WTC11 (cell line): ENCODE results near the gene GSPT1. TPM values are rescaled to one million over a fixed set of nuclear protein-coding genes. Genes with fewer than 3 reads are reported as not detected.

Source experiments
- ATAC-seq: fragments of 200-7000 bp; cut with Tn5 transposase; 2 replicates; pipeline ENCODE4 v1.10.0; 2021; ENCODE audit warnings: mild to moderate bottlenecking, moderate library complexity
- CTCF ChIA-PET: fragments of 300-600 bp; sonication (Branson Sonifier 250); formaldehyde crosslinking; loops from one replicate; lab custom pipeline; 2021; ENCODE audit warnings: antibody characterized with exemption; lab: Charles Lee
- POLR2A ChIA-PET: fragments of 350-600 bp; sonication (Branson Sonifier 250); formaldehyde crosslinking; loops from one replicate; lab custom pipeline; 2021; ENCODE audit warnings: antibody characterized with exemption; lab: Charles Lee
- DNase-seq: peaks from one replicate; pipeline ENCODE4 v3.0.0; 2021; ENCODE audit warnings: low spot score
- H3K27ac Mint-ChIP-seq: 2 replicates; pipeline ENCODE4 v1.8.0; 2021; ENCODE audit warnings: mixed read lengths
- H3K27me3 Mint-ChIP-seq: 2 replicates; pipeline ENCODE4 v1.8.0; 2021; ENCODE audit warnings: low read depth, mild to moderate bottlenecking, moderate library complexity, mixed read lengths
- H3K36me3 Mint-ChIP-seq: 2 replicates; pipeline ENCODE4 v1.8.0; 2021; ENCODE audit warnings: mixed read lengths
- H3K4me1 Mint-ChIP-seq: 2 replicates; pipeline ENCODE4 v1.8.0; 2022; ENCODE audit warnings: mixed read lengths
- H3K4me3 Mint-ChIP-seq: 2 replicates; pipeline ENCODE4 v1.8.0; 2021; ENCODE audit warnings: mild to moderate bottlenecking, moderate library complexity, mixed read lengths
- H3K9me3 Mint-ChIP-seq: 2 replicates; pipeline ENCODE4 v1.8.0; 2021; ENCODE audit warnings: mixed read lengths
- ATF1 ChIP-seq: sonication (generic); formaldehyde crosslinking; IDR thresholded peaks from 2 replicates; pipeline ENCODE4 v1.8.1; 2023; ENCODE audit warnings: mild to moderate bottlenecking, moderate library complexity, missing genetic modification reagents
- ESRRA ChIP-seq: sonication (generic); formaldehyde crosslinking; IDR thresholded peaks from 2 replicates; pipeline ENCODE4 v1.8.1; 2022; ENCODE audit warnings: mild to moderate bottlenecking, missing genetic modification reagents, borderline replicate concordance
- GABPB1 ChIP-seq: sonication (generic); formaldehyde crosslinking; IDR thresholded peaks from 2 replicates; pipeline ENCODE4 v1.8.1; 2023; ENCODE audit warnings: mild to moderate bottlenecking, missing genetic modification reagents
- GRHL2 ChIP-seq: fragments of 250-450 bp; sonication (Bioruptor Pico); IDR thresholded peaks from 2 replicates; pipeline ENCODE4 v1.8.0; 2022; ENCODE audit warnings: mild to moderate bottlenecking, moderate library complexity; ENCODE audit not compliant: insufficient replicate concordance, severe bottlenecking
- MXD4 ChIP-seq: fragments of 250-450 bp; sonication (Bioruptor Pico); IDR thresholded peaks from 2 replicates; pipeline ENCODE4 v1.8.0; 2021; ENCODE audit warnings: mild to moderate bottlenecking, moderate library complexity, borderline replicate concordance
- RORB ChIP-seq: fragments of 250-450 bp; sonication (Bioruptor Pico); IDR thresholded peaks from 2 replicates; pipeline ENCODE4 v1.9.0; 2021; ENCODE audit warnings: mild to moderate bottlenecking
- TCF7 ChIP-seq: sonication (generic); formaldehyde crosslinking; IDR thresholded peaks from 2 replicates; pipeline ENCODE4 v1.8.0; 2022; ENCODE audit warnings: mild to moderate bottlenecking, low read depth, missing genetic modification reagents, moderate library complexity
- ZNF121 ChIP-seq: sonication (generic); formaldehyde crosslinking; IDR thresholded peaks from 2 replicates; pipeline ENCODE4 v1.8.0; 2023; ENCODE audit warnings: missing genetic modification reagents
- ZNF138 ChIP-seq: sonication (generic); formaldehyde crosslinking; conservative IDR thresholded peaks from 2 replicates; pipeline ENCODE4 v1.8.1; 2022; ENCODE audit warnings: mild to moderate bottlenecking, moderate library complexity, missing genetic modification reagents
- ZNF219 ChIP-seq: sonication (generic); formaldehyde crosslinking; IDR thresholded peaks from 2 replicates; pipeline ENCODE4 v1.8.0; 2023; ENCODE audit warnings: missing genetic modification reagents, mild to moderate bottlenecking, borderline replicate concordance
- ZNF263 ChIP-seq: sonication (generic); formaldehyde crosslinking; IDR thresholded peaks from 2 replicates; pipeline ENCODE4 v1.8.1; 2022; ENCODE audit warnings: low read depth, mild to moderate bottlenecking, moderate library complexity, missing genetic modification reagents
- ZNF396 ChIP-seq: fragments of 250-450 bp; sonication (Bioruptor Pico); IDR thresholded peaks from 2 replicates; pipeline ENCODE4 v1.8.0; 2021; ENCODE audit warnings: mild to moderate bottlenecking, moderate library complexity, borderline replicate concordance
- total RNA-seq: library from RNA; stranded (reverse); gene quantifications from 3 replicates; pipeline ENCODE4 v1.2.3, GENCODE V29; 2021
- TF ChIP-seq, protein P1 (sequence below): sonication (generic); formaldehyde crosslinking; IDR thresholded peaks from 2 replicates; pipeline ENCODE4 v1.8.1; 2023; ENCODE audit warnings: mild to moderate bottlenecking, missing genetic modification reagents, borderline replicate concordance
- TF ChIP-seq, protein P2 (sequence below): fragments of 250-450 bp; sonication (Bioruptor Pico); IDR thresholded peaks from 2 replicates; pipeline ENCODE4 v1.9.0; 2021; ENCODE audit warnings: moderate library complexity, mild to moderate bottlenecking, inconsistent platforms, borderline replicate concordance
- TF ChIP-seq, protein P3 (sequence below): sonication (generic); formaldehyde crosslinking; IDR thresholded peaks from 2 replicates; pipeline ENCODE4 v1.8.1; 2022; ENCODE audit warnings: mild to moderate bottlenecking, moderate library complexity, missing genetic modification reagents
- TF ChIP-seq, protein P4 (sequence below): fragments of 250-450 bp; sonication (Bioruptor Pico); IDR thresholded peaks from 2 replicates; pipeline ENCODE4 v1.9.0; 2021; ENCODE audit warnings: mild to moderate bottlenecking, borderline replicate concordance
- TF ChIP-seq, protein P5 (sequence below): sonication (generic); formaldehyde crosslinking; conservative IDR thresholded peaks from 2 replicates; pipeline ENCODE4 v1.8.1; 2022; ENCODE audit warnings: mild to moderate bottlenecking, missing genetic modification reagents
- TF ChIP-seq, protein P6 (sequence below): sonication (generic); formaldehyde crosslinking; IDR thresholded peaks from 2 replicates; pipeline ENCODE4 v1.8.1; 2022; ENCODE audit warnings: missing genetic modification reagents, borderline replicate concordance

Gene GSPT1
- total RNA-seq, 1 experiment from 2014 or later = 190 TPM

DNA sequence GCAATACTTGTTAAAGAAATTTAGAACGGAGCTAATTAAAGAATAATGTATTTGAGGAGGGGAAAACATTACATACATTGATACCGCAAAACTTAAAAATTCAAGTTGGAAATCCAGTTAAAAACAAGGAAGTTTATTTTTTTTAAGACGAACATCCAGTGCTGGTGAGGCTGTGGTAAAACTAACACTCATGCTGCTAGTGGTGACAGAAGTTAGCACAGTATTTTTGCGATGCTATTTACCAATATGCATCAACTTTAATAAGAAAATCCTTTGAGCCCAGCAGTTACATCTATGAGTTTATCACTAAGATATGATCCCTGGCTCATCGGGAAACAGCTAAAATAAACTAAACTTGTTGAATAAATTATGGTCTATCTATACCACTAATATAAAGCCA is 31.7 kb downstream of the GSPT1 start:
- ATAC-seq = no peak

More for the DNA sequence above, 31.7 kb downstream of the GSPT1 start:
- Mint-ChIP-seq H3K27me3 (no peaks in the 10 kb centered on the region), H3K4me3 (no peak overlapping the region), H3K27ac (no peak overlapping the region), H3K9me3 (no peaks in the 10 kb centered on the region)
- CTCF ChIA-PET = no interaction called here
- DNase-seq = no peak
- TF ChIP-seq, protein P1, sequence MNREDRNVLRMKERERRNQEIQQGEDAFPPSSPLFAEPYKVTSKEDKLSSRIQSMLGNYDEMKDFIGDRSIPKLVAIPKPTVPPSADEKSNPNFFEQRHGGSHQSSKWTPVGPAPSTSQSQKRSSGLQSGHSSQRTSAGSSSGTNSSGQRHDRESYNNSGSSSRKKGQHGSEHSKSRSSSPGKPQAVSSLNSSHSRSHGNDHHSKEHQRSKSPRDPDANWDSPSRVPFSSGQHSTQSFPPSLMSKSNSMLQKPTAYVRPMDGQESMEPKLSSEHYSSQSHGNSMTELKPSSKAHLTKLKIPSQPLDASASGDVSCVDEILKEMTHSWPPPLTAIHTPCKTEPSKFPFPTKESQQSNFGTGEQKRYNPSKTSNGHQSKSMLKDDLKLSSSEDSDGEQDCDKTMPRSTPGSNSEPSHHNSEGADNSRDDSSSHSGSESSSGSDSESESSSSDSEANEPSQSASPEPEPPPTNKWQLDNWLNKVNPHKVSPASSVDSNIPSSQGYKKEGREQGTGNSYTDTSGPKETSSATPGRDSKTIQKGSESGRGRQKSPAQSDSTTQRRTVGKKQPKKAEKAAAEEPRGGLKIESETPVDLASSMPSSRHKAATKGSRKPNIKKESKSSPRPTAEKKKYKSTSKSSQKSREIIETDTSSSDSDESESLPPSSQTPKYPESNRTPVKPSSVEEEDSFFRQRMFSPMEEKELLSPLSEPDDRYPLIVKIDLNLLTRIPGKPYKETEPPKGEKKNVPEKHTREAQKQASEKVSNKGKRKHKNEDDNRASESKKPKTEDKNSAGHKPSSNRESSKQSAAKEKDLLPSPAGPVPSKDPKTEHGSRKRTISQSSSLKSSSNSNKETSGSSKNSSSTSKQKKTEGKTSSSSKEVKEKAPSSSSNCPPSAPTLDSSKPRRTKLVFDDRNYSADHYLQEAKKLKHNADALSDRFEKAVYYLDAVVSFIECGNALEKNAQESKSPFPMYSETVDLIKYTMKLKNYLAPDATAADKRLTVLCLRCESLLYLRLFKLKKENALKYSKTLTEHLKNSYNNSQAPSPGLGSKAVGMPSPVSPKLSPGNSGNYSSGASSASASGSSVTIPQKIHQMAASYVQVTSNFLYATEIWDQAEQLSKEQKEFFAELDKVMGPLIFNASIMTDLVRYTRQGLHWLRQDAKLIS (CRISPR knock-in tag) = no peak
- TF ChIP-seq, protein P2, sequence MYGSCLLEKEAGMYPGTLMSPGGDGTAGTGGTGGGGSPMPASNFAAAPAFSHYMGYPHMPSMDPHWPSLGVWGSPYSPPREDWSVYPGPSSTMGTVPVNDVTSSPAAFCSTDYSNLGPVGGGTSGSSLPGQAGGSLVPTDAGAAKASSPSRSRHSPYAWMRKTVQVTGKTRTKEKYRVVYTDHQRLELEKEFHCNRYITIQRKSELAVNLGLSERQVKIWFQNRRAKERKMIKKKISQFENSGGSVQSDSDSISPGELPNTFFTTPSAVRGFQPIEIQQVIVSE (CRISPR knock-in tag) = no peak
- TF ChIP-seq ZNF263 (CRISPR knock-in tag) = no peak
- no peak for TF ChIP-seq MXD4 (CRISPR knock-in tag)
- TF ChIP-seq, protein P3, sequence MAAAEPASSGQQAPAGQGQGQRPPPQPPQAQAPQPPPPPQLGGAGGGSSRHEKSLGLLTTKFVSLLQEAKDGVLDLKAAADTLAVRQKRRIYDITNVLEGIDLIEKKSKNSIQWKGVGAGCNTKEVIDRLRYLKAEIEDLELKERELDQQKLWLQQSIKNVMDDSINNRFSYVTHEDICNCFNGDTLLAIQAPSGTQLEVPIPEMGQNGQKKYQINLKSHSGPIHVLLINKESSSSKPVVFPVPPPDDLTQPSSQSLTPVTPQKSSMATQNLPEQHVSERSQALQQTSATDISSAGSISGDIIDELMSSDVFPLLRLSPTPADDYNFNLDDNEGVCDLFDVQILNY = no peak
- TF ChIP-seq, protein P4, sequence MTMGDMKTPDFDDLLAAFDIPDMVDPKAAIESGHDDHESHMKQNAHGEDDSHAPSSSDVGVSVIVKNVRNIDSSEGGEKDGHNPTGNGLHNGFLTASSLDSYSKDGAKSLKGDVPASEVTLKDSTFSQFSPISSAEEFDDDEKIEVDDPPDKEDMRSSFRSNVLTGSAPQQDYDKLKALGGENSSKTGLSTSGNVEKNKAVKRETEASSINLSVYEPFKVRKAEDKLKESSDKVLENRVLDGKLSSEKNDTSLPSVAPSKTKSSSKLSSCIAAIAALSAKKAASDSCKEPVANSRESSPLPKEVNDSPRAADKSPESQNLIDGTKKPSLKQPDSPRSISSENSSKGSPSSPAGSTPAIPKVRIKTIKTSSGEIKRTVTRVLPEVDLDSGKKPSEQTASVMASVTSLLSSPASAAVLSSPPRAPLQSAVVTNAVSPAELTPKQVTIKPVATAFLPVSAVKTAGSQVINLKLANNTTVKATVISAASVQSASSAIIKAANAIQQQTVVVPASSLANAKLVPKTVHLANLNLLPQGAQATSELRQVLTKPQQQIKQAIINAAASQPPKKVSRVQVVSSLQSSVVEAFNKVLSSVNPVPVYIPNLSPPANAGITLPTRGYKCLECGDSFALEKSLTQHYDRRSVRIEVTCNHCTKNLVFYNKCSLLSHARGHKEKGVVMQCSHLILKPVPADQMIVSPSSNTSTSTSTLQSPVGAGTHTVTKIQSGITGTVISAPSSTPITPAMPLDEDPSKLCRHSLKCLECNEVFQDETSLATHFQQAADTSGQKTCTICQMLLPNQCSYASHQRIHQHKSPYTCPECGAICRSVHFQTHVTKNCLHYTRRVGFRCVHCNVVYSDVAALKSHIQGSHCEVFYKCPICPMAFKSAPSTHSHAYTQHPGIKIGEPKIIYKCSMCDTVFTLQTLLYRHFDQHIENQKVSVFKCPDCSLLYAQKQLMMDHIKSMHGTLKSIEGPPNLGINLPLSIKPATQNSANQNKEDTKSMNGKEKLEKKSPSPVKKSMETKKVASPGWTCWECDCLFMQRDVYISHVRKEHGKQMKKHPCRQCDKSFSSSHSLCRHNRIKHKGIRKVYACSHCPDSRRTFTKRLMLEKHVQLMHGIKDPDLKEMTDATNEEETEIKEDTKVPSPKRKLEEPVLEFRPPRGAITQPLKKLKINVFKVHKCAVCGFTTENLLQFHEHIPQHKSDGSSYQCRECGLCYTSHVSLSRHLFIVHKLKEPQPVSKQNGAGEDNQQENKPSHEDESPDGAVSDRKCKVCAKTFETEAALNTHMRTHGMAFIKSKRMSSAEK (CRISPR knock-in tag) = no peak
- TF ChIP-seq ATF1 = no peak
- no peak for TF ChIP-seq ZNF138 (CRISPR knock-in tag)
- TF ChIP-seq ZNF396 (CRISPR knock-in tag) = no peak
- TF ChIP-seq ESRRA (CRISPR knock-in tag) = no peak
- no peak for TF ChIP-seq RORB (CRISPR knock-in tag)
- no peak for TF ChIP-seq GRHL2 (CRISPR knock-in tag)
- TF ChIP-seq, protein P5, sequence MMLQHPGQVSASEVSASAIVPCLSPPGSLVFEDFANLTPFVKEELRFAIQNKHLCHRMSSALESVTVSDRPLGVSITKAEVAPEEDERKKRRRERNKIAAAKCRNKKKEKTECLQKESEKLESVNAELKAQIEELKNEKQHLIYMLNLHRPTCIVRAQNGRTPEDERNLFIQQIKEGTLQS (CRISPR knock-in tag) = no peak
- no peak for TF ChIP-seq GABPB1 (CRISPR knock-in tag)
- TF ChIP-seq, protein P6, sequence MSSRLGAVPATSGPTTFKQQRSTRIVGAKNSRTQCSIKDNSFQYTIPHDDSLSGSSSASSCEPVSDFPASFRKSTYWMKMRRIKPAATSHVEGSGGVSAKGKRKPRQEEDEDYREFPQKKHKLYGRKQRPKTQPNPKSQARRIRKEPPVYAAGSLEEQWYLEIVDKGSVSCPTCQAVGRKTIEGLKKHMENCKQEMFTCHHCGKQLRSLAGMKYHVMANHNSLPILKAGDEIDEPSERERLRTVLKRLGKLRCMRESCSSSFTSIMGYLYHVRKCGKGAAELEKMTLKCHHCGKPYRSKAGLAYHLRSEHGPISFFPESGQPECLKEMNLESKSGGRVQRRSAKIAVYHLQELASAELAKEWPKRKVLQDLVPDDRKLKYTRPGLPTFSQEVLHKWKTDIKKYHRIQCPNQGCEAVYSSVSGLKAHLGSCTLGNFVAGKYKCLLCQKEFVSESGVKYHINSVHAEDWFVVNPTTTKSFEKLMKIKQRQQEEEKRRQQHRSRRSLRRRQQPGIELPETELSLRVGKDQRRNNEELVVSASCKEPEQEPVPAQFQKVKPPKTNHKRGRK = no peak
- TF ChIP-seq TCF7 (CRISPR knock-in tag) = no peak
- TF ChIP-seq ZNF121 (CRISPR knock-in tag) = no peak
- no peak for TF ChIP-seq ZNF219 (CRISPR knock-in tag)
- TF ChIP-seq, all 79 proteins: peak for 0
- H3K4me1 Mint-ChIP-seq = no peaks in the 10 kb centered on the region
- POLR2A ChIA-PET = no interaction called here
- peaks cover 71% of the 10 kb centered on the region for H3K36me3 Mint-ChIP-seq
